OCI-LY1 (cell line): ENCODE data around the gene FGF5.

Experiments used
- H2AFZ ChIP-seq: fragments of 200-600 bp; sonication (generic), shearing (Covaris generic); 2 replicates; pipeline ENCODE4 v1.6.0; 2014; ENCODE audit warnings: antibody characterized with exemption, mild to moderate bottlenecking, low read length
- H3F3A ChIP-seq: fragments of 200-600 bp; sonication (generic), shearing (Covaris generic); 2 replicates; pipeline ENCODE4 v1.6.0; 2014; ENCODE audit warnings: mild to moderate bottlenecking, antibody characterized with exemption, low read length, moderate library complexity; ENCODE audit not compliant: insufficient read depth
- H3K27ac ChIP-seq: fragments of 200-600 bp; sonication (generic); 2 replicates; pipeline ENCODE4 v1.5.1; 2014; ENCODE audit warnings: low read length, mixed run types, mild to moderate bottlenecking, low read depth; ENCODE audit not compliant: poor library complexity, severe bottlenecking
- H3K27me3 ChIP-seq: fragments of 200-600 bp; sonication (generic); 2 replicates; pipeline ENCODE4 v1.6.0; 2014; ENCODE audit warnings: antibody characterized with exemption, mild to moderate bottlenecking, low read length, moderate library complexity; ENCODE audit not compliant: insufficient read depth
- H3K36me3 ChIP-seq: fragments of 200-600 bp; sonication (generic); 2 replicates; pipeline ENCODE4 v1.6.1; 2014; ENCODE audit warnings: mild to moderate bottlenecking, antibody characterized with exemption, low read length, moderate library complexity, mixed read lengths; ENCODE audit not compliant: insufficient read depth
- H3K4me1 ChIP-seq: fragments of 200-600 bp; sonication (generic); 2 replicates; pipeline ENCODE4 v1.5.1; 2014; ENCODE audit warnings: mild to moderate bottlenecking, low read length, moderate library complexity; ENCODE audit not compliant: insufficient read depth, severe bottlenecking
- H3K4me2 ChIP-seq: fragments of 200-600 bp; sonication (generic), shearing (Covaris generic); 2 replicates; pipeline ENCODE4 v1.6.1; 2014; ENCODE audit warnings: low read length
- H3K4me3 ChIP-seq: fragments of 200-600 bp; sonication (generic); 2 replicates; pipeline ENCODE4 v1.5.1; 2014; ENCODE audit warnings: low read length, low read depth, mild to moderate bottlenecking, mixed read lengths; ENCODE audit not compliant: poor library complexity, severe bottlenecking
- H3K79me2 ChIP-seq: fragments of 200-600 bp; shearing (Covaris generic); 2 replicates; pipeline ENCODE4 v1.6.1; 2016; ENCODE audit warnings: mixed run types, low read length, mixed read lengths; ENCODE audit not compliant: insufficient read depth
- H3K9ac ChIP-seq: fragments of 200-600 bp; sonication (generic), shearing (Covaris generic); 2 replicates; pipeline ENCODE4 v1.6.1; 2014; ENCODE audit warnings: mild to moderate bottlenecking, low read length, mixed read lengths
- H3K9me2 ChIP-seq: fragments of 200-600 bp; sonication (generic), shearing (Covaris generic); 2 replicates; pipeline ENCODE4 v1.6.1; 2014; ENCODE audit warnings: low read depth, mild to moderate bottlenecking, low read length, mixed read lengths
- H3K9me3 ChIP-seq: fragments of 200-600 bp; shearing (Covaris generic); 2 replicates; pipeline ENCODE4 v1.6.1; 2014; ENCODE audit warnings: low read length, mixed read lengths
- H4K20me1 ChIP-seq: fragments of 200-600 bp; sonication (generic), shearing (Covaris generic); 2 replicates; pipeline ENCODE4 v1.6.0; 2016; ENCODE audit warnings: mild to moderate bottlenecking, low read length; ENCODE audit not compliant: insufficient read depth
- EZH2 ChIP-seq: fragments of 200-600 bp; sonication (generic), shearing (Covaris generic); IDR thresholded peaks from 2 replicates; pipeline ENCODE4 v1.8.0; 2017; ENCODE audit warnings: borderline replicate concordance, mixed run types, mild to moderate bottlenecking, antibody characterized with exemption, low read length, moderate library complexity, mixed read lengths
- TF ChIP-seq, protein P1 (sequence below): fragments of 200-600 bp; sonication (generic), shearing (Covaris generic); IDR thresholded peaks from 2 replicates; pipeline ENCODE4 v1.5.1; 2017; ENCODE audit warnings: mild to moderate bottlenecking, antibody characterized with exemption, low read length, moderate library complexity, mixed read lengths

Gene FGF5

GRCh38 chr4:80333121-80333520 lies 66.7 kb downstream of the FGF5 start:
- Histone ChIP-seq H3K4me1 (peaks cover 16% of the 10 kb centered on the region), H2AFZ (no peak overlapping the region)

GRCh38 chr4:80334568-80334967 lies 68.1 kb downstream of the FGF5 start:
- Histone ChIP-seq H3K27me3 (0 out of 2 replicates have a peak, but pooled peaks cover 6% of the 10 kb centered on the region), H3K9me2 (no peaks in the 10 kb centered on the region), H3K27ac (no peak overlapping the region), H3K4me2 (no peak overlapping the region), H3K36me3 (no peaks in the 10 kb centered on the region), H3K9me3 (no peaks in the 10 kb centered on the region), H2AFZ (no peak overlapping the region), H3K79me2 (no peaks in the 10 kb centered on the region), H3K9ac (no peak overlapping the region), H4K20me1 (no peaks in the 10 kb centered on the region), H3K4me3 (no peak overlapping the region), H3K4me1 (peaks cover 16% of the 10 kb centered on the region), H3F3A (no peaks in the 10 kb centered on the region)
- TF ChIP-seq EZH2: no peak

More at GRCh38 chr4:80333121-80333520, 66.7 kb downstream of the FGF5 start:
- Histone ChIP-seq H3K4me3 (no peak overlapping the region), H3K27me3 (no peaks in the 10 kb centered on the region), H3K36me3 (no peaks in the 10 kb centered on the region), H3K9me3 (no peaks in the 10 kb centered on the region), H3K9ac (no peak overlapping the region), H3K79me2 (no peaks in the 10 kb centered on the region), H3F3A (no peaks in the 10 kb centered on the region), H3K4me2 (no peak overlapping the region), H4K20me1 (no peaks in the 10 kb centered on the region), H3K27ac (no peak overlapping the region), H3K9me2 (no peaks in the 10 kb centered on the region)
- TF ChIP-seq, protein P1, sequence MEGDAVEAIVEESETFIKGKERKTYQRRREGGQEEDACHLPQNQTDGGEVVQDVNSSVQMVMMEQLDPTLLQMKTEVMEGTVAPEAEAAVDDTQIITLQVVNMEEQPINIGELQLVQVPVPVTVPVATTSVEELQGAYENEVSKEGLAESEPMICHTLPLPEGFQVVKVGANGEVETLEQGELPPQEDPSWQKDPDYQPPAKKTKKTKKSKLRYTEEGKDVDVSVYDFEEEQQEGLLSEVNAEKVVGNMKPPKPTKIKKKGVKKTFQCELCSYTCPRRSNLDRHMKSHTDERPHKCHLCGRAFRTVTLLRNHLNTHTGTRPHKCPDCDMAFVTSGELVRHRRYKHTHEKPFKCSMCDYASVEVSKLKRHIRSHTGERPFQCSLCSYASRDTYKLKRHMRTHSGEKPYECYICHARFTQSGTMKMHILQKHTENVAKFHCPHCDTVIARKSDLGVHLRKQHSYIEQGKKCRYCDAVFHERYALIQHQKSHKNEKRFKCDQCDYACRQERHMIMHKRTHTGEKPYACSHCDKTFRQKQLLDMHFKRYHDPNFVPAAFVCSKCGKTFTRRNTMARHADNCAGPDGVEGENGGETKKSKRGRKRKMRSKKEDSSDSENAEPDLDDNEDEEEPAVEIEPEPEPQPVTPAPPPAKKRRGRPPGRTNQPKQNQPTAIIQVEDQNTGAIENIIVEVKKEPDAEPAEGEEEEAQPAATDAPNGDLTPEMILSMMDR: no peak
- no peak for TF ChIP-seq EZH2

DNA sequence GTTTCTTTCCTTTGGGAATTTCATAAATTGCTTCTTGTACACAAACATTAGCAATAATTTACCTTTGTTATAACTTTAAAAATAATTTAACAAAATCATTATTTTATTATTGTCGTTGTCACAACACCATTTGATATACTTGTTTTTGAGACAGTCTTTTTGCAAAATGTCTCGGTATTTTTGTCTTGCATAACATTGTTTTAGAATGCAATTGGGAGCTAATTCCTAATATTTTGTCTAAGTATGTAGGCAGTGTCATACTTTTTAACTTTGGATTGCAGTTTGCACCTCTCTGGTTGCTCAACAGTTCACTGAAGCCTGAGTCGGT lies 68.7 kb downstream of the FGF5 start:
- Histone ChIP-seq H3K27me3 (0 out of 2 replicates have a peak, but pooled peaks cover 6% of the 10 kb centered on the region), H3K9ac (peak overlapping the region; percentile 20; the same call in 1 of the 2 replicates)

More for the DNA sequence above, 68.7 kb downstream of the FGF5 start:
- H3K79me2 ChIP-seq: no peaks in the 10 kb centered on the region
- no peaks in the 10 kb centered on the region for H4K20me1 ChIP-seq
- H3K4me3 ChIP-seq: peak overlapping the region; percentile 77
- no peaks in the 10 kb centered on the region for H3K36me3 ChIP-seq
- H3K9me3 ChIP-seq: no peaks in the 10 kb centered on the region
- H3K4me1 ChIP-seq: peaks cover 16% of the 10 kb centered on the region
- no peaks in the 10 kb centered on the region for H3K9me2 ChIP-seq
- no peak overlapping the region for H3K27ac ChIP-seq
- H3K4me2 ChIP-seq: peak overlapping the region; percentile 89
- H3F3A ChIP-seq: no peaks in the 10 kb centered on the region
- H2AFZ ChIP-seq: no peak overlapping the region
- TF ChIP-seq, protein P1: no peak
- TF ChIP-seq EZH2: no peak
